NCI-H1436 treated with DMSO at 0.1 percent for 48 hours (cell line): ENCODE measurements around the gene EMC10.

Experiments
- DNase-seq: peaks from one replicate; lab custom pipeline; 2025; lab: John Stamatoyannopoulos, UW

EMC10 gene

GRCh38 chr19:50497022-50497405, 20.7 kb downstream of the EMC10 start:
- no peak for DNase-seq

GRCh38 chr19:50498219-50499056, 22.1 kb downstream of the EMC10 start:
- DNase-seq, result no peak

GRCh38 chr19:50500060-50500752, 23.9 kb downstream of the EMC10 start:
- no peak for DNase-seq

GRCh38 chr19:50500753-50501151, 24.4 kb downstream of the EMC10 start:
- DNase-seq, result no peak

GRCh38 chr19:50501186-50501567, 24.9 kb downstream of the EMC10 start:
- no peak for DNase-seq

GRCh38 chr19:50501568-50502475, 25.5 kb downstream of the EMC10 start:
- no peak for DNase-seq

- DNase-seq, result no peak
Observed at GRCh38 chr19:50505856-50506611, 29.7 kb downstream of the EMC10 start.

GRCh38 chr19:50506700-50507099, 30.4 kb downstream of the EMC10 start:
- no peak for DNase-seq

GRCh38 chr19:50507376-50507775, 31.1 kb downstream of the EMC10 start:
- DNase-seq, result no peak

GRCh38 chr19:50508843-50509190, 32.5 kb downstream of the EMC10 start:
- DNase-seq, result no peak

GRCh38 chr19:50509366-50509765, 33.1 kb downstream of the EMC10 start:
- no peak for DNase-seq

GRCh38 chr19:50510121-50510670, 33.9 kb downstream of the EMC10 start:
- no peak for DNase-seq

- DNase-seq, result peak; percentile 77
Observed at GRCh38 chr19:50510700-50511068, 34.4 kb downstream of the EMC10 start.

GRCh38 chr19:50511069-50511822, 34.9 kb downstream of the EMC10 start, which contains the start of gene JOSD2:
Gene JOSD2, minus strand, starts transcription at chr19:50511191. Its CDS starts 760 bp downstream, at chr19:50510431.
- peak; percentile 99 for DNase-seq

- no peak for DNase-seq
Observed at GRCh38 chr19:50512112-50512998, 36.0 kb downstream of the EMC10 start.

GRCh38 chr19:50512999-50513745, 36.9 kb downstream of the EMC10 start:
- DNase-seq, result no peak

GRCh38 chr19:50513746-50514345, 37.5 kb downstream of the EMC10 start, which contains the start of gene ASPDH:
Gene ASPDH, minus strand, starts transcription at chr19:50513913. Its CDS starts 90 bp downstream, at chr19:50513823.
- DNase-seq, result no peak
